GM19351 (cell line): ENCODE results near the gene TMEM132E.

Source experiments
- ATAC-seq: cut with Tn5 transposase; IDR thresholded peaks from one replicate; pipeline ENCODE4 v1.9.1; 2021; ENCODE audit warnings: mild to moderate bottlenecking, moderate library complexity; ENCODE audit not compliant: unreplicated experiment

The TMEM132E gene

GRCh38 chr17:34592002-34592401, 12.6 kb downstream of the TMEM132E start:
- no peak for ATAC-seq

- ATAC-seq = no peak
These were observed 17.5 kb downstream of the TMEM132E start for GRCh38 chr17:34596920-34597319.

GRCh38 chr17:34598161-34598776, 18.9 kb downstream of the TMEM132E start:
- ATAC-seq = no peak

- no peak for ATAC-seq
These were observed 22.0 kb downstream of the TMEM132E start for GRCh38 chr17:34601416-34601815.

- no peak for ATAC-seq
These were observed 24.6 kb downstream of the TMEM132E start for GRCh38 chr17:34603974-34604373.

- ATAC-seq = no peak
These were observed 27.4 kb downstream of the TMEM132E start for GRCh38 chr17:34606763-34607162.

GRCh38 chr17:34607917-34608316, 28.5 kb downstream of the TMEM132E start:
- no peak for ATAC-seq

GRCh38 chr17:34609210-34609609, 29.8 kb downstream of the TMEM132E start:
- ATAC-seq = no peak

- ATAC-seq = no peak
These were observed 30.7 kb downstream of the TMEM132E start for GRCh38 chr17:34610039-34610438.

GRCh38 chr17:34610506-34610905, 31.1 kb downstream of the TMEM132E start:
- ATAC-seq = no peak

- no peak for ATAC-seq
These were observed 34.0 kb downstream of the TMEM132E start for GRCh38 chr17:34613064-34614019.

GRCh38 chr17:34614698-34615097, 35.3 kb downstream of the TMEM132E start:
- no peak for ATAC-seq

GRCh38 chr17:34615326-34615725, 35.9 kb downstream of the TMEM132E start:
- no peak for ATAC-seq

- ATAC-seq = no peak
These were observed 36.8 kb downstream of the TMEM132E start for GRCh38 chr17:34616148-34616547.

- ATAC-seq = no peak
These were observed 38.0 kb downstream of the TMEM132E start for GRCh38 chr17:34617398-34617797.

- no peak for ATAC-seq
These were observed 40.4 kb downstream of the TMEM132E start for GRCh38 chr17:34619687-34620217.

- ATAC-seq = no peak
These were observed 41.1 kb downstream of the TMEM132E start for GRCh38 chr17:34620458-34620857.

GRCh38 chr17:34622862-34623623, 43.7 kb downstream of the TMEM132E start:
- no peak for ATAC-seq

GRCh38 chr17:34623856-34624766, 44.7 kb downstream of the TMEM132E start:
- ATAC-seq = no peak

- ATAC-seq = no peak
These were observed 45.5 kb downstream of the TMEM132E start for GRCh38 chr17:34624767-34625383.
